A549 (cell line): ENCODE data around the gene RAB17. TPM values are rescaled to one million over a fixed set of nuclear protein-coding genes. Genes with fewer than 3 reads are reported as not detected.
A peak's percentile ranks its signal among the peaks of the same experiment; 100 is the strongest.
"Not testable (repeated sequence)": the region's sequence is repeated elsewhere in the genome, so short reads cannot be mapped to it uniquely, and the experiment has no call there.

Experiments
- ATAC-seq, 2 experiments: fragments of 200-7000 bp in 1 of 2; fragments of >200 bp in 1 of 2; cut with Nextera tagmentation in 1 of 2; cut with Tn5 transposase in 1 of 2; 3 replicates each; pipeline versions ENCODE4 v1.8.0 to v1.9.1; 2018 to 2020; ENCODE audit warnings: mild to moderate bottlenecking in 1 of 2, moderate library complexity in 1 of 2
- CTCF ChIA-PET: fragments of 300-600 bp; sonication (Branson Sonifier 250); formaldehyde crosslinking; extraction: SDS; loops from one replicate; lab custom pipeline; 2021; ENCODE audit warnings: antibody characterized with exemption, inconsistent platforms; lab: Yijun Ruan, JAX
- POLR2A ChIA-PET: fragments of 350-600 bp; formaldehyde crosslinking; extraction: SDS; loops from one replicate; lab custom pipeline; 2021; ENCODE audit warnings: antibody characterized with exemption, inconsistent platforms; lab: Yijun Ruan, JAX
- DNase-seq, 2 experiments: peaks; one replicate each; pipeline versions ENCODE4 v3.0.0 to v3.0.0-alpha.2; 2011 to 2016; ENCODE audit warnings: low read depth in 1 of 2, low spot score in 1 of 2
- FAIRE-seq: peaks from 2 replicates; lab custom pipeline; 2011; peaks lifted over from hg19 to GRCh38; lab: Jason Lieb, UNC
- H3K27ac ChIP-seq, 2 experiments: fragments of >200 bp; sonication (Bioruptor Twin); formaldehyde crosslinking; 3 replicates each; pipeline ENCODE4 v1.5.1; 2016 to 2017
- H3K4me1 ChIP-seq: fragments of >200 bp; sonication (Bioruptor Twin); formaldehyde crosslinking; 3 replicates; pipeline ENCODE4 v1.6.1; 2016
- H3K4me2 ChIP-seq: fragments of >200 bp; sonication (Bioruptor Twin); formaldehyde crosslinking; 3 replicates; pipeline ENCODE4 v1.6.1; 2016
- H3K4me3 ChIP-seq: fragments of >200 bp; sonication (Bioruptor Twin); formaldehyde crosslinking; 3 replicates; pipeline ENCODE4 v1.5.1; 2016
- H3K9me3 ChIP-seq: fragments of >200 bp; sonication (Bioruptor Twin); formaldehyde crosslinking; 3 replicates; pipeline ENCODE4 v1.6.1; 2016
- BHLHE40 ChIP-seq: IDR thresholded peaks from 2 replicates; pipeline ENCODE4 v1.6.1; 2012; ENCODE audit warnings: low read depth, low read length, inconsistent platforms
- CBX2 ChIP-seq: fragments of 200-600 bp; sonication (generic); IDR thresholded peaks from 2 replicates; pipeline ENCODE4 v1.6.1; 2016; ENCODE audit warnings: low read depth, mild to moderate bottlenecking, borderline replicate concordance
- CBX8 ChIP-seq: fragments of 200-600 bp; sonication (generic); IDR thresholded peaks from 2 replicates; pipeline ENCODE4 v1.6.1; 2016
- CEBPB ChIP-seq, 2 experiments: fragments of >200 bp in 1 of 2; sonication (Bioruptor Twin) in 1 of 2; formaldehyde crosslinking in 1 of 2; IDR thresholded peaks; 2 replicates each; pipeline ENCODE4 v1.6.1; 2012 to 2016
- CHD4 ChIP-seq: fragments of 200-600 bp; sonication (generic); IDR thresholded peaks from 2 replicates; pipeline ENCODE4 v1.6.1; 2016; ENCODE audit warnings: antibody characterized with exemption, mild to moderate bottlenecking, borderline replicate concordance
- EHMT2 ChIP-seq: fragments of 200-600 bp; sonication (generic); IDR thresholded peaks from 2 replicates; pipeline ENCODE4 v1.6.1; 2016; ENCODE audit warnings: antibody characterized with exemption, low read depth, mild to moderate bottlenecking, moderate library complexity
- EP300 ChIP-seq, 2 experiments: fragments of >200 bp; sonication (Bioruptor Twin); formaldehyde crosslinking; IDR thresholded peaks; 2 replicates in 1 of 2; 3 replicates in 1 of 2; pipeline ENCODE4 v1.6.1; 2016 to 2017
- FOXS1 ChIP-seq: fragments of 250-450 bp; sonication (Bioruptor Pico); IDR thresholded peaks from 2 replicates; pipeline ENCODE4 v1.5.0; 2020; ENCODE audit warnings: mild to moderate bottlenecking, moderate library complexity
- GATA3 ChIP-seq: IDR thresholded peaks from 2 replicates; pipeline ENCODE4 v1.6.1; 2012; ENCODE audit warnings: borderline replicate concordance
- HDAC2 ChIP-seq: fragments of 200-600 bp; sonication (generic); IDR thresholded peaks from 2 replicates; pipeline ENCODE4 v1.6.1; 2016
- HOXA7 ChIP-seq: fragments of 250-450 bp; sonication (Bioruptor Pico); IDR thresholded peaks from 2 replicates; pipeline ENCODE4 v1.5.0; 2020; ENCODE audit warnings: mild to moderate bottlenecking, moderate library complexity
- JUN ChIP-seq, 2 experiments: fragments of >200 bp; sonication (Bioruptor Twin); formaldehyde crosslinking; IDR thresholded peaks; 2 replicates in 1 of 2; 3 replicates in 1 of 2; pipeline ENCODE4 v1.6.1; 2016 to 2017
- MAZ ChIP-seq: fragments of 150-350 bp; IDR thresholded peaks from 2 replicates; pipeline ENCODE4 v1.6.1; 2014; ENCODE audit warnings: antibody characterized with exemption, low read depth, low read length, borderline replicate concordance
- POLR2A ChIP-seq: IDR thresholded peaks from 2 replicates; pipeline ENCODE4 v1.6.1; 2012; ENCODE audit warnings: mild to moderate bottlenecking, low read length
- RAD21 ChIP-seq, 2 experiments: fragments of >200 bp in 1 of 2; sonication (Bioruptor Twin) in 1 of 2; formaldehyde crosslinking in 1 of 2; IDR thresholded peaks in 1 of 2; conservative IDR thresholded peaks in 1 of 2; 2 replicates in 1 of 2; 3 replicates in 1 of 2; pipeline ENCODE4 v1.6.1; 2012 to 2018; ENCODE audit warnings: inconsistent platforms in 1 of 2
- RCOR1 ChIP-seq: fragments of 150-350 bp; IDR thresholded peaks from 2 replicates; pipeline ENCODE4 v1.6.1; 2014; ENCODE audit warnings: antibody characterized with exemption, low read length, low read depth
- RFX5 ChIP-seq: fragments of 450-650 bp; IDR thresholded peaks from 2 replicates; pipeline ENCODE4 v1.7.1; 2014; ENCODE audit warnings: antibody characterized with exemption, mild to moderate bottlenecking, moderate library complexity
- SREBF2 ChIP-seq: fragments of 450-650 bp; IDR thresholded peaks from 2 replicates; pipeline ENCODE4 v1.6.1; 2014; ENCODE audit warnings: mild to moderate bottlenecking, moderate library complexity
- TFCP2L1 ChIP-seq: fragments of 250-450 bp; sonication (Bioruptor Pico); IDR thresholded peaks from 2 replicates; pipeline ENCODE4 v1.5.0; 2021; ENCODE audit warnings: mild to moderate bottlenecking
- ZC3H11A ChIP-seq: fragments of 450-650 bp; IDR thresholded peaks from 2 replicates; pipeline ENCODE4 v1.6.1; 2014; ENCODE audit warnings: antibody characterized with exemption, mild to moderate bottlenecking
- ZNF302 ChIP-seq: fragments of 250-450 bp; sonication (Bioruptor Pico); IDR thresholded peaks from 2 replicates; pipeline ENCODE4 v1.9.0; 2021; ENCODE audit warnings: inconsistent platforms, mild to moderate bottlenecking, moderate library complexity
- WGBS: methylation state at CpG from one replicate; pipeline ENCODE4 v1.1.6; 2017; ENCODE audit errors: missing lambda C conversion rate; 5-methylcytosine and 5-hydroxymethylcytosine counted together
- polyA plus RNA-seq, 4 experiments: library from polyadenylated mRNA; depleted of rRNA in 3 of 4; stranded (reverse); fragments of >200 nt; fragmentation: RNase III in 1 of 4; extraction: RNeasy Plus Mini Kit Qiagen cat#74134 plus additional on column Dnase treatment in 1 of 4; gene quantifications; 2 replicates in 3 of 4; 3 replicates in 1 of 4; pipeline ENCODE4 v1.2.3, GENCODE V29; 2011 to 2017
- TF ChIP-seq, protein P1 (sequence below): fragments of 250-450 bp; sonication (Bioruptor Pico); IDR thresholded peaks from 2 replicates; pipeline ENCODE4 v1.5.0; 2020; ENCODE audit warnings: low read depth, mild to moderate bottlenecking, moderate library complexity
- TF ChIP-seq, protein P2 (sequence below): fragments of 150-350 bp; IDR thresholded peaks from 2 replicates; pipeline ENCODE4 v1.6.1; 2014; ENCODE audit warnings: low read depth, mild to moderate bottlenecking, low read length
- TF ChIP-seq, protein P3 (sequence below): fragments of 200-600 bp; sonication (generic); IDR thresholded peaks from 2 replicates; pipeline ENCODE4 v1.6.1; 2016; ENCODE audit warnings: antibody characterized with exemption, mild to moderate bottlenecking, moderate library complexity

The RAB17 gene
- polyA plus RNA-seq, 2 of the 4 experiments (the other 2 are of a cell fraction) = 0.44 to 2.2 TPM

DNA sequence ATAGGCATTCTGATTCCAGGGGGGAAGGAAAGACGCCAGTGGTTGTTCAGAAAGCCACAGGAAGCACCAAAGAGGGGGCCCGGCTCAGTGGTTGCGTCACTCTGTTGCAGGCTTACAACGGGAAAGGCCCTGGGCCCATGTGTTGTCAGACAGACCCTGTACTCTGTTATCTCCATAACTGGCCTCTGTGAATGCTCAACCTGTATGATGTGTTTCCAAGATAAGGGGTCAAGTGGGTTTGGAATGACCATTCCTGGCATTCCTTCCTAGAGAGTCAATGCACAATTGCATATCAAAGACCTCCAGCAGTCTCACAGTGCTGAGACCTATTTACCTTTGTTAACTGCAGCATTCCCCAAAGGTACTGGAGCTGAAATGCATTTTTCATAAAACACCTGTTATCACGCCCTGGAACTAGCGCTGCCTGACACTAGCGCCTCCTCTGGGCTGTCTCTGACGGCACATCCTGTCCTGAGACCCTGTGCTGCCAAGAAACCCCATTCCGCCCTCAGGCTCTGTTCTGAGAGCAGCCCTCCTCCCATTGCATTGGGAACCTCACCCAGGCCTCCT, 23.7 kb upstream of the RAB17 start:
- CTCF ChIA-PET = interaction anchor here (1.2 to 2.8 kb wide), 3 partner anchors 43 to 131 kb away, joined by 4 to 15 read pairs (median 4); no protein-coding TSS in a partner anchor
- H3K27ac ChIP-seq = peak overlapping the region in 1 of 2 experiments; percentile 2; a peak in 2 of 6 replicates
- DNase-seq = peak in 1 of 2 experiments; percentile 35

DNA sequence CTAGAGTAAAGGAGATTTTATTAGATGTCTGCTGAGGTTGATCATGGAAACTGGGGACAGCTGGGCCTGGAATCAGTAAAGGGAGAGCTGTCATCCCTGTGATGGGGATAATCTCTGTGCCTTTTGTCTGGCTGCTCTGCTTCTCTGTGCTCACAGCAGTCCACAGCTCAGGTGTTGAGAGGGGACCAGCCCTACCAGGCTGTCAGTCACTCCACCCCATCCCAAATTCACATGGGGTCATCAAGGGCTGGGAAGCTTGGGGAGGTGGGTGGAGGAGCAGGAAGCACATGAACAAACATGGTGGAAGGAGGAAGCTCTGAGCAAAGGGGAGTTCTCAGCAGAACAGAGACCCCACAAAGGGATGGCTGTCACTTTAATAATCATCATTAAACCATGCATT, 23.1 kb upstream of the RAB17 start:
- Histone ChIP-seq H3K4me1 (peaks cover 8% of the 10 kb centered on the region), H3K4me3 (no peak overlapping the region), H3K27ac (peak overlapping the region in 1 of 2 experiments; percentile 53; a peak in 2 of 6 replicates), H3K9me3 (no peaks in the 10 kb centered on the region), H3K4me2 (peak overlapping the region; percentile 10; the same call in 1 of the 3 replicates)
- TF ChIP-seq MAZ = no peak
- no peak for TF ChIP-seq TFCP2L1 (CRISPR knock-in tag)
- no peak for TF ChIP-seq GATA3
- TF ChIP-seq RFX5 = no peak
- no peak for TF ChIP-seq CBX8
- no peak for TF ChIP-seq FOXS1 (CRISPR knock-in tag)
- TF ChIP-seq, protein P1, sequence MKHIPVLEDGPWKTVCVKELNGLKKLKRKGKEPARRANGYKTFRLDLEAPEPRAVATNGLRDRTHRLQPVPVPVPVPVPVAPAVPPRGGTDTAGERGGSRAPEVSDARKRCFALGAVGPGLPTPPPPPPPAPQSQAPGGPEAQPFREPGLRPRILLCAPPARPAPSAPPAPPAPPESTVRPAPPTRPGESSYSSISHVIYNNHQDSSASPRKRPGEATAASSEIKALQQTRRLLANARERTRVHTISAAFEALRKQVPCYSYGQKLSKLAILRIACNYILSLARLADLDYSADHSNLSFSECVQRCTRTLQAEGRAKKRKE (CRISPR knock-in tag) = no peak
- no peak for TF ChIP-seq POLR2A
- TF ChIP-seq RAD21 (conservative IDR thresholded peaks at IDR 0.05 in 1 of 2, IDR thresholded peaks at IDR 0.05 in 1 of 2) = no peak
- TF ChIP-seq, protein P2, sequence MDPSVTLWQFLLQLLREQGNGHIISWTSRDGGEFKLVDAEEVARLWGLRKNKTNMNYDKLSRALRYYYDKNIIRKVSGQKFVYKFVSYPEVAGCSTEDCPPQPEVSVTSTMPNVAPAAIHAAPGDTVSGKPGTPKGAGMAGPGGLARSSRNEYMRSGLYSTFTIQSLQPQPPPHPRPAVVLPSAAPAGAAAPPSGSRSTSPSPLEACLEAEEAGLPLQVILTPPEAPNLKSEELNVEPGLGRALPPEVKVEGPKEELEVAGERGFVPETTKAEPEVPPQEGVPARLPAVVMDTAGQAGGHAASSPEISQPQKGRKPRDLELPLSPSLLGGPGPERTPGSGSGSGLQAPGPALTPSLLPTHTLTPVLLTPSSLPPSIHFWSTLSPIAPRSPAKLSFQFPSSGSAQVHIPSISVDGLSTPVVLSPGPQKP = no peak
- TF ChIP-seq SREBF2 = no peak
- TF ChIP-seq EP300 (IDR thresholded peaks at IDR 0.05) = no peak
- no peak for TF ChIP-seq CBX2
- FAIRE-seq (no peak), DNase-seq (no peak), ATAC-seq (no peak)
- CTCF ChIA-PET = interaction anchor here (1.6 to 2.8 kb wide), 2 partner anchors 42 to 60 kb away, joined by 4 to 15 read pairs; no protein-coding TSS in a partner anchor
- POLR2A ChIA-PET = no interaction called here

More for the DNA sequence above, 23.7 kb upstream of the RAB17 start:
- ATAC-seq (peak; percentile 60 to 78; a peak in 4 of 6 replicates), FAIRE-seq (no peak)
- peak; percentile 73; the same call in 1 of the 2 replicates for TF ChIP-seq GATA3
- no peak for TF ChIP-seq HOXA7 (CRISPR knock-in tag)
- 0 out of 5 replicates have a peak, but pooled peaks of 1 of the 2 experiments have one; percentile 24 for TF ChIP-seq EP300 (IDR thresholded peaks at IDR 0.05)
- 0 out of 5 replicates have a peak, but pooled peaks of 1 of the 2 experiments have one; percentile 17 for TF ChIP-seq JUN (IDR thresholded peaks at IDR 0.05)
- TF ChIP-seq HDAC2 = no peak
- peak; percentile 34 to 75; a peak in 2 of 4 replicates for TF ChIP-seq CEBPB (IDR thresholded peaks at IDR 0.05)
- POLR2A ChIA-PET = no interaction called here
- no peak overlapping the region for H3K4me3 ChIP-seq
- no peaks in the 10 kb centered on the region for H3K9me3 ChIP-seq
- H3K4me2 ChIP-seq = peak overlapping the region; percentile 10; the same call in 1 of the 3 replicates
- 69% methylated on average over 9 of the region's 9 CpGs for WGBS
- H3K4me1 ChIP-seq = peaks cover 8% of the 10 kb centered on the region

DNA sequence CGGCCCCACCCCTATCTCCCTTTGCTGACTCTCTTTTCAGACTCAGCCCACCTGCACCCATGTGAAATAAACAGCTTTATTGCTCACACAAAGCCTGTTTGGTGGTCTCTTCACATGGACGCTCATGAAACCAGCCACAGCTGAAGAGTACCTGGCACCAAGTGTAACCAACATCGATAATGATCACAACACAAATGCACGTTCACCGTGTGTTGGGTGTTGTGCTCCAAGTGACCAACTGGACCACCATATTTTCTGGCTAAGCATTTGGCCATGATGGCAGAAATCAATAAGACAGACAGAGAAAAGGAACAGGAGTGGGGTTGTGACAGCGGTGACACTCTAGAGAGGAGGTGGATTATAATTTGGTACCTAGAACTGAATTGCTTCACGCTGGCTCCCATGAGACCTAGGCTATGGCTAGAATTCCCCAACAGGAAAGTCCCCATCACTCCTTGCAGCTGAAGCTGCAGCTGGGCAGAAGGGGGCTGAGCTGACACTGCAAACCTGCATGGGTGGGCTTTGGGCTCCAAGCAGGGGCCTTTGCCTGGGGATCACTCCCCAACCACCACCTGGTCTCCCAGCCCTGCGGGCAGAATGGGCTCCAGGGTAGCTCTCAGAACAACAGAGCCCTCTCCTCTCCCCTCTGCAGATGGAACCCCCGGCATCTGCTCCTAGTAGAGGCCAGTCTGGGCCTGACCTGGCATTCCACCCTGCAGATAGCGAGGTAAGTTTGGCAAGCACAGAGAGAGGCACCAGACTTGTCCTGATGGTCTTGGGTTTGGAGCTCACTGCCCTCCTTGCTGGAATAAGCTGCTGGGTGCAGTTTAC, 22.2 kb upstream of the RAB17 start:
- ChIA-PET POLR2A (no interaction called here), CTCF (interaction anchor here (1.6 kb wide), 1 partner anchor 61 kb away, joined by 4 read pairs; no protein-coding TSS in a partner anchor)
- DNase-seq (no peak), ATAC-seq (no peak), FAIRE-seq (no peak)
- H3K4me3 ChIP-seq = no peak overlapping the region
- H3K9me3 ChIP-seq = no peaks in the 10 kb centered on the region
- H3K4me1 ChIP-seq = peaks cover 8% of the 10 kb centered on the region
- 75% methylated on average over 10 of the region's 10 CpGs for WGBS
- H3K4me2 ChIP-seq = no peak overlapping the region
- H3K27ac ChIP-seq = 0 out of 6 replicates have a peak overlapping the region, but pooled peaks of 1 of the 2 experiments have one; percentile 4
- no peak for TF ChIP-seq CHD4
- no peak for TF ChIP-seq RCOR1
- no peak for TF ChIP-seq ZC3H11A
- no peak for TF ChIP-seq RFX5
- TF ChIP-seq ZNF302 = no peak
- no peak for TF ChIP-seq HOXA7 (CRISPR knock-in tag)
- no peak for TF ChIP-seq CBX8
- no peak for TF ChIP-seq EHMT2
- no peak for TF ChIP-seq BHLHE40
- TF ChIP-seq, protein P3, sequence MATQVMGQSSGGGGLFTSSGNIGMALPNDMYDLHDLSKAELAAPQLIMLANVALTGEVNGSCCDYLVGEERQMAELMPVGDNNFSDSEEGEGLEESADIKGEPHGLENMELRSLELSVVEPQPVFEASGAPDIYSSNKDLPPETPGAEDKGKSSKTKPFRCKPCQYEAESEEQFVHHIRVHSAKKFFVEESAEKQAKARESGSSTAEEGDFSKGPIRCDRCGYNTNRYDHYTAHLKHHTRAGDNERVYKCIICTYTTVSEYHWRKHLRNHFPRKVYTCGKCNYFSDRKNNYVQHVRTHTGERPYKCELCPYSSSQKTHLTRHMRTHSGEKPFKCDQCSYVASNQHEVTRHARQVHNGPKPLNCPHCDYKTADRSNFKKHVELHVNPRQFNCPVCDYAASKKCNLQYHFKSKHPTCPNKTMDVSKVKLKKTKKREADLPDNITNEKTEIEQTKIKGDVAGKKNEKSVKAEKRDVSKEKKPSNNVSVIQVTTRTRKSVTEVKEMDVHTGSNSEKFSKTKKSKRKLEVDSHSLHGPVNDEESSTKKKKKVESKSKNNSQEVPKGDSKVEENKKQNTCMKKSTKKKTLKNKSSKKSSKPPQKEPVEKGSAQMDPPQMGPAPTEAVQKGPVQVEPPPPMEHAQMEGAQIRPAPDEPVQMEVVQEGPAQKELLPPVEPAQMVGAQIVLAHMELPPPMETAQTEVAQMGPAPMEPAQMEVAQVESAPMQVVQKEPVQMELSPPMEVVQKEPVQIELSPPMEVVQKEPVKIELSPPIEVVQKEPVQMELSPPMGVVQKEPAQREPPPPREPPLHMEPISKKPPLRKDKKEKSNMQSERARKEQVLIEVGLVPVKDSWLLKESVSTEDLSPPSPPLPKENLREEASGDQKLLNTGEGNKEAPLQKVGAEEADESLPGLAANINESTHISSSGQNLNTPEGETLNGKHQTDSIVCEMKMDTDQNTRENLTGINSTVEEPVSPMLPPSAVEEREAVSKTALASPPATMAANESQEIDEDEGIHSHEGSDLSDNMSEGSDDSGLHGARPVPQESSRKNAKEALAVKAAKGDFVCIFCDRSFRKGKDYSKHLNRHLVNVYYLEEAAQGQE = no peak

DNA sequence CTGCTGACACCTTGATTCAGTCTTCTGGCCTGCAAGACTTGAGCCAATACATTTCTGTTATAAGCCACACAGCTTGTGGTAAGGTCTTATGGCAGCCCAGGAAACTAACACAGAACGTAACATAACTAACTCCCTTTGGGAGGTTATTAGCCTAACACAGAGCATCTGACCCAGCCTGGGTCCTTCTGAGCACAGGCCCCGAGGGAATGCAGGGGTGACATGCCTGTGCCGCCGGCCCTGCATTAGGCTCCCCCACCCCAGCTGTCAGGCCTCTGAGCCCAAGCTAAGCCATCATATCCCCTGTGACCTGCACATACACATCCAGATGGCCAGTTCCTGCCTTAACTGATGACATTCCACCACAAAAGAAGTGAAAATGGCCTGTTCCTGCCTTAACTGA, 16.0 kb upstream of the RAB17 start:
- 96% methylated on average over 4 of the region's 4 CpGs for WGBS

More for the DNA sequence above, 16.0 kb upstream of the RAB17 start:
- FAIRE-seq, ATAC-seq, H3K9me3 ChIP-seq, H3K27ac ChIP-seq, H3K4me3 ChIP-seq, H3K4me1 ChIP-seq, POLR2A ChIA-PET, H3K4me2 ChIP-seq, DNase-seq: not testable (repeated sequence)
- CTCF ChIA-PET = interaction anchor here (0.6 to 2.6 kb wide), 4 partner anchors 14 to 172 kb away, joined by 3 to 6 read pairs (median 5); no protein-coding TSS in a partner anchor
